Measurements from ENCODE around the gene IER3. TPM values are rescaled to one million over a fixed set of nuclear protein-coding genes. Genes with fewer than 3 reads are reported as not detected.

Gene IER3
- total and polyA plus RNA-seq, 2 of the 13 experiments (the other 11 are each of a cell fraction or from before 2014, with no cell fraction given) = 51.1 to 131 TPM

- no peak for ATAC-seq
Measured at GRCh38 chr6:30754631-30755030, 10.3 kb upstream of the IER3 start.

More at GRCh38 chr6:30754631-30755030, 10.3 kb upstream of the IER3 start:
- FAIRE-seq (no peak), DNase-seq (ENCODE audit: low spot score) (no peak)
- WGBS (ENCODE audit: low lambda C conversion rate) = 93% methylated on average over 3 of the region's 3 CpGs
- H3K36me3 ChIP-seq (replicated peaks in 1 of 2; ENCODE audit: control insufficient read depth in 1 of 2, insufficient read depth in 2 of 2, low read length in 2 of 2) = no peaks in the 10 kb centered on the region
- H4K20me1 ChIP-seq (ENCODE audit: insufficient read depth, low read length) = no peaks in the 10 kb centered on the region
- no peak for TF ChIP-seq UBTF (CRISPR knock-in tag; IDR thresholded peaks at IDR 0.05)
- no peak for TF ChIP-seq FOXK2 (IDR thresholded peaks at IDR 0.05)
- no peak for TF ChIP-seq ZNF674 (CRISPR knock-in tag; IDR thresholded peaks at IDR 0.05; ENCODE audit: low read depth)
- no peak for TF ChIP-seq ZNF619 (CRISPR knock-in tag; IDR thresholded peaks at IDR 0.05)
- no peak for TF ChIP-seq KMT2A (CRISPR knock-in tag; IDR thresholded peaks at IDR 0.05)
- TF ChIP-seq PRPF4 (IDR thresholded peaks at IDR 0.05; ENCODE audit: low read depth, low read length, poor library complexity, severe bottlenecking) = no peak
- TF ChIP-seq FOXP1 (IDR thresholded peaks at IDR 0.05) = no peak
- TF ChIP-seq FOXP1 (CRISPR knock-in tag; IDR thresholded peaks at IDR 0.05) = no peak
- in situ Hi-C loops (cut with HindIII; ENCODE audit: extremely low pct_ligation_motif_present, low pct_unique_long_range_greater_than_20kb) = no loop called here
- H3K27ac ChIP-seq (ENCODE audit: extremely low read length, insufficient read depth, low read length) = no peak overlapping the region
- H3K4me2 ChIP-seq (ENCODE audit: low read depth, low read length) = no peak overlapping the region
- intact Hi-C loops (cut with micrococcal nuclease; ENCODE audit: unreplicated experiment) = no loop called here
- POLR2A ChIA-PET = interaction anchor here (1.1 to 5.9 kb wide), 2 partner anchors 10 kb away, joined by 4 to 113 read pairs; partner anchors contain the start of genes FLOT1 and IER3
- H3K4me1 ChIP-seq (ENCODE audit: insufficient read depth, low read length) = peaks cover 62% of the 10 kb centered on the region
- CTCF ChIA-PET (ENCODE audit: low intra/inter-chr PET ratio, low total read pairs) = no interaction called here
- H3K4me3 ChIP-seq (replicated peaks in 1 of 3; ENCODE audit: insufficient read depth in 1 of 3, low read depth in 2 of 3, low read length in 3 of 3) = no peak overlapping the region
- H3K9ac ChIP-seq (ENCODE audit: insufficient read depth, low read depth, low read length) = no peak overlapping the region
- no peaks in the 10 kb centered on the region for H3K79me2 ChIP-seq (ENCODE audit: insufficient read depth, low read length)
- no TSS peak for BruUV-seq (replicated peaks)
- no peaks in the 10 kb centered on the region for H3K9me3 ChIP-seq (ENCODE audit: low read length)
- no peak overlapping the region for H2AFZ ChIP-seq (ENCODE audit: low read length)
- no peaks in the 10 kb centered on the region for H3K27me3 ChIP-seq (ENCODE audit: control insufficient read depth in 1 of 2, insufficient read depth in 2 of 2, low read length in 2 of 2)
